K562 (cell line): ENCODE measurements around the gene LIMK1. TPM values are rescaled to one million over a fixed set of nuclear protein-coding genes. Genes with fewer than 3 reads are reported as not detected.

Experiments
- ATAC-seq: fragments of 200-7000 bp; cut with Tn5 transposase; 3 replicates; pipeline ENCODE4 v1.9.1; 2020; ENCODE audit warnings: moderate library complexity
- BruUV-seq: library from RNA; stranded (reverse); fragments of 400-500 nt; replicated peaks from 2 replicates; lab custom pipeline; 2021; lab: Mats Ljungman, UMichigan
- CTCF ChIA-PET: fragments of 300-600 bp; formaldehyde crosslinking; extraction: SDS; loops from one replicate; lab custom pipeline; 2021; ENCODE audit warnings: low intra/inter-chr PET ratio; lab: Yijun Ruan, JAX
- POLR2A ChIA-PET: fragments of 300-600, 350-650 bp; sonication (Branson Sonifier 250); formaldehyde crosslinking; extraction: SDS; loops from one replicate; lab custom pipeline; 2021; ENCODE audit warnings: antibody characterized with exemption, inconsistent platforms; lab: Yijun Ruan, JAX
- DNase-seq, 4 experiments: peaks; one replicate each; pipeline versions ENCODE4 v3.0.0 to v3.0.0-alpha.2; 2011 to 2018; ENCODE audit warnings: low spot score in 3 of 4, mixed read lengths in 3 of 4; ENCODE audit errors: extremely low read depth in 1 of 4
- FAIRE-seq: peaks from 2 replicates; lab custom pipeline; 2011; peaks lifted over from hg19 to GRCh38; lab: Jason Lieb, UNC
- H2AFZ ChIP-seq: 2 replicates; pipeline ENCODE4 v1.6.0; 2011; ENCODE audit warnings: low read depth, low read length, control low read depth, inconsistent platforms
- H3K27ac ChIP-seq: fragments of 200-600 bp; 3 replicates; pipeline ENCODE4 v1.8.0; 2011; ENCODE audit warnings: low read depth, mild to moderate bottlenecking, control low read depth, inconsistent platforms, low read length, moderate library complexity, mixed read lengths; ENCODE audit errors: extremely low read depth
- H3K27me3 ChIP-seq, 2 experiments: fragments of 300-600 bp in 1 of 2; 2 replicates in 1 of 2; 3 replicates in 1 of 2; pipeline versions ENCODE4 v1.6.0 to v1.8.0; 2011; ENCODE audit warnings: inconsistent platforms in 2 of 2, low read length in 2 of 2, mild to moderate bottlenecking in 1 of 2, mixed read lengths in 1 of 2, moderate library complexity in 1 of 2; ENCODE audit not compliant: control insufficient read depth in 2 of 2, insufficient read depth in 2 of 2
- H3K36me3 ChIP-seq: fragments of 300-600 bp; 3 replicates; pipeline ENCODE4 v1.8.0; 2011; ENCODE audit warnings: mild to moderate bottlenecking, low read length, inconsistent platforms; ENCODE audit not compliant: control insufficient read depth, insufficient read depth
- H3K4me1 ChIP-seq, 2 experiments: fragments of 200-600 bp in 1 of 2; replicated peaks in 1 of 2; 2 replicates in 1 of 2; 3 replicates in 1 of 2; pipeline versions ENCODE4 v1.5.1 to v1.8.0; 2011; ENCODE audit warnings: inconsistent platforms in 2 of 2, low read length in 2 of 2, mild to moderate bottlenecking in 1 of 2, mixed read lengths in 1 of 2, moderate library complexity in 1 of 2; ENCODE audit not compliant: control insufficient read depth in 2 of 2, insufficient read depth in 2 of 2
- H3K4me2 ChIP-seq: 2 replicates; pipeline ENCODE4 v1.6.1; 2011; ENCODE audit warnings: low read length, control low read depth, inconsistent platforms, mixed read lengths; ENCODE audit not compliant: insufficient read depth
- H3K4me3 ChIP-seq: fragments of 200-600 bp; sonication (generic), shearing (Covaris generic); 2 replicates; pipeline ENCODE4 v1.5.1; 2016; ENCODE audit warnings: control low read depth, inconsistent platforms
- H3K79me2 ChIP-seq: fragments of 200-600 bp; 3 replicates; pipeline ENCODE4 v1.8.0; 2011; ENCODE audit warnings: low read length, inconsistent platforms; ENCODE audit not compliant: control insufficient read depth, insufficient read depth
- H3K9ac ChIP-seq, 2 experiments: 2 replicates each; pipeline versions ENCODE4 v1.6.0 to v1.6.1; 2011; ENCODE audit warnings: low read depth in 2 of 2, low read length in 2 of 2, control low read depth in 1 of 2, inconsistent platforms in 1 of 2, mild to moderate bottlenecking in 1 of 2, mixed read lengths in 1 of 2; ENCODE audit not compliant: insufficient read depth in 1 of 2
- H3K9me1 ChIP-seq: one replicate; pipeline ENCODE4 v1.6.0; 2011; ENCODE audit warnings: inconsistent platforms, mild to moderate bottlenecking, low read length, moderate library complexity; ENCODE audit not compliant: control insufficient read depth, insufficient read depth
- H3K9me3 ChIP-seq: replicated peaks from 2 replicates; pipeline ENCODE4 v1.5.1; 2011; ENCODE audit warnings: low read depth, low read length, inconsistent platforms; ENCODE audit not compliant: control insufficient read depth, insufficient read depth
- H4K20me1 ChIP-seq: replicated peaks from 2 replicates; pipeline ENCODE4 v1.6.1; 2011; ENCODE audit warnings: low read length, inconsistent platforms, mixed read lengths; ENCODE audit not compliant: control insufficient read depth, insufficient read depth
- ATF3 ChIP-seq, 2 experiments: fragments of 450-650 bp in 1 of 2; sonication (generic) in 1 of 2; formaldehyde crosslinking in 1 of 2; IDR thresholded peaks in 1 of 2; conservative IDR thresholded peaks in 1 of 2; 2 replicates each; pipeline versions ENCODE4 v1.6.1 to v1.8.1; 2016 to 2023; ENCODE audit warnings: mild to moderate bottlenecking in 2 of 2, moderate library complexity in 2 of 2, inconsistent platforms in 1 of 2, missing genetic modification reagents in 1 of 2
- CC2D1A ChIP-seq: fragments of 450-650 bp; IDR thresholded peaks from 2 replicates; pipeline ENCODE4 v1.6.1; 2017; ENCODE audit warnings: mild to moderate bottlenecking
- HDAC3 ChIP-seq: fragments of 450-650 bp; IDR thresholded peaks from 2 replicates; pipeline ENCODE4 v1.6.1; 2018; ENCODE audit warnings: borderline replicate concordance, mild to moderate bottlenecking, moderate library complexity; ENCODE audit not compliant: partially characterized antibody
- HSF4 ChIP-seq: fragments of 250-450 bp; sonication (Bioruptor Pico); IDR thresholded peaks from 2 replicates; pipeline ENCODE4 v2.1.2; 2022; ENCODE audit warnings: mild to moderate bottlenecking, moderate library complexity, borderline replicate concordance
- JUN ChIP-seq, 2 experiments: sonication (generic) in 1 of 2; formaldehyde crosslinking in 1 of 2; IDR thresholded peaks; 2 replicates each; pipeline versions ENCODE4 v1.6.1 to v1.8.0; 2012 to 2022; ENCODE audit warnings: borderline replicate concordance in 2 of 2, mild to moderate bottlenecking in 2 of 2, improper control_type of control experiment in 1 of 2, low read depth in 1 of 2, low read length in 1 of 2, missing genetic modification reagents in 1 of 2
- KAT2B ChIP-seq: IDR thresholded peaks from one replicate; pipeline ENCODE4 v1.6.1; 2012; ENCODE audit warnings: low read depth, mild to moderate bottlenecking, control low read depth, inconsistent platforms, low read length, moderate library complexity
- MAFG ChIP-seq: fragments of 450-650 bp; conservative IDR thresholded peaks from 2 replicates; pipeline ENCODE4 v1.6.1; 2016; ENCODE audit warnings: missing genetic modification characterization, missing compliant biosample characterization
- MAX ChIP-seq: sonication (generic); formaldehyde crosslinking; IDR thresholded peaks from 2 replicates; pipeline ENCODE4 v1.9.0; 2022; ENCODE audit warnings: mild to moderate bottlenecking, missing genetic modification reagents
- SREBF2 ChIP-seq: sonication (generic); formaldehyde crosslinking; IDR thresholded peaks from 2 replicates; pipeline ENCODE4 v1.4.0; 2020; ENCODE audit warnings: mild to moderate bottlenecking, missing genetic modification reagents
- STAG1 ChIP-seq: sonication (generic); formaldehyde crosslinking; IDR thresholded peaks from 2 replicates; pipeline ENCODE4 v1.5.0; 2020; ENCODE audit warnings: missing genetic modification reagents, borderline replicate concordance
- TEAD1 ChIP-seq, 2 experiments: fragments of 450-650 bp in 1 of 2; sonication (generic) in 1 of 2; formaldehyde crosslinking; IDR thresholded peaks; 2 replicates each; pipeline versions ENCODE4 v1.4.0 to v1.8.0; 2020 to 2022; ENCODE audit warnings: mild to moderate bottlenecking in 2 of 2, missing genetic modification reagents in 1 of 2
- ZNF143 ChIP-seq: sonication (generic); formaldehyde crosslinking; IDR thresholded peaks from 2 replicates; pipeline ENCODE4 v1.9.0; 2022; ENCODE audit warnings: mild to moderate bottlenecking, missing genetic modification reagents
- ZNF511 ChIP-seq: sonication (generic); formaldehyde crosslinking; IDR thresholded peaks from 2 replicates; pipeline ENCODE4 v1.8.0; 2022; ENCODE audit warnings: mild to moderate bottlenecking, missing genetic modification reagents
- WGBS: fragments of 100-300 bp; shearing (Covaris generic); methylation state at CpG from one replicate; pipeline ENCODE4 v1.1.6; 2016; ENCODE audit warnings: low coverage, mixed read lengths; ENCODE audit not compliant: insufficient coverage; ENCODE audit errors: missing lambda C conversion rate; 5-methylcytosine and 5-hydroxymethylcytosine counted together
- in situ Hi-C: fragments of 300-500 bp; cut with MboI; formaldehyde crosslinking; loops from 4 replicates; pipeline ENCODE4 v1.15.0; 2018; ENCODE audit warnings: inconsistent platforms, mixed read lengths
- intact Hi-C: fragments of 100-400 bp; cut with micrococcal nuclease; formaldehyde crosslinking; loops from 2 replicates; pipeline ENCODE4 v1.14.2; 2022
- polyA plus RNA-seq, 8 experiments: library from polyadenylated mRNA; depleted of rRNA in 4 of 8; stranded (reverse) in 5 of 8; unstranded in 3 of 8; fragments of >200 nt; fragmentation: Nextera tagmentation in 2 of 8; fragmentation: Illumina TruSeq in 1 of 8; extraction: Ambion mirVana in 2 of 8; extraction: Trizol in 1 of 8; gene quantifications; 2 replicates each; pipeline versions ENCODE4 v1.2.1 to v1.2.3, GENCODE V29; 2011 to 2014; ENCODE audit warnings: inconsistent platforms in 1 of 8, missing spikeins in 1 of 8
- total RNA-seq, 7 experiments: library from RNA; depleted of rRNA in 6 of 7; stranded (reverse); fragments of >200 nt in 6 of 7; fragmentation: Illumina TruSeq in 2 of 7; extraction: Trizol in 2 of 7; gene quantifications; 2 replicates each; pipeline versions ENCODE4 v1.2.1 to v1.2.3, GENCODE V29; 2011 to 2021; ENCODE audit warnings: low replicate concordance in 1 of 7

LIMK1 gene
- total and polyA plus RNA-seq, 9 of the 15 experiments (the other 6 are each of a cell fraction or from before 2014, with no cell fraction given) = 0.14 to 30.0 (median 15.9) TPM

- in situ Hi-C loops = no loop called here
- Histone ChIP-seq H3K4me1 (peaks cover 8 to 27% of the 10 kb centered on the region in 2 experiments; a peak in 4 of 5 replicates), H4K20me1 (no peaks in the 10 kb centered on the region), H3K9me1 (no peaks in the 10 kb centered on the region), H3K27ac (peak overlapping the region; percentile 84; the same call in 2 of the 3 replicates), H3K9me3 (no peaks in the 10 kb centered on the region), H3K4me3 (peak overlapping the region; percentile 72), H3K79me2 (peaks cover 12% of the 10 kb centered on the region), H3K27me3 (no peaks in the 10 kb centered on the region)
- peak; percentile 29 for FAIRE-seq
- ChIA-PET POLR2A (interaction anchor here (1.3 to 2.0 kb wide), 2 partner anchors 8 to 12 kb away, joined by 6 to 10 read pairs; no protein-coding TSS in a partner anchor), CTCF (no interaction called here)
- no TSS peak for BruUV-seq
- peak in 1 of 4 experiments; percentile 8 for DNase-seq
- no peak for ATAC-seq
- TF ChIP-seq ZNF143 = 0 out of 2 replicates have a peak, but pooled peaks have one; percentile 40
- TF ChIP-seq ATF3 (IDR thresholded peaks at IDR 0.05) = 0 out of 2 replicates have a peak, but pooled peaks have one; percentile 42
- TF ChIP-seq ATF3 (CRISPR knock-in tag; conservative IDR thresholded peaks at IDR 0.05) = no peak
- TF ChIP-seq TEAD1 (CRISPR knock-in tag; IDR thresholded peaks at IDR 0.05) = 0 out of 4 replicates have a peak, but pooled peaks of 1 of the 2 experiments have one; percentile 2
- peak; percentile 11; the same call in 1 of the 2 replicates for TF ChIP-seq ZNF511
- no peak for TF ChIP-seq JUN (IDR thresholded peaks at IDR 0.05; ENCODE audit: borderline replicate concordance, low read depth, low read length)
- 0 out of 2 replicates have a peak, but pooled peaks have one; percentile 44 for TF ChIP-seq JUN (CRISPR knock-in tag; IDR thresholded peaks at IDR 0.05; ENCODE audit: borderline replicate concordance)
- 0 out of 2 replicates have a peak, but pooled peaks have one; percentile 67 for TF ChIP-seq SREBF2 (CRISPR knock-in tag)
- no peak for TF ChIP-seq HDAC3
- TF ChIP-seq STAG1 = no peak
- no peak for TF ChIP-seq CC2D1A
- TF ChIP-seq MAX (CRISPR knock-in tag) = 0 out of 2 replicates have a peak, but pooled peaks have one; percentile 38
- TF ChIP-seq KAT2B = no peak
- TF ChIP-seq MAFG (tag) = no peak
- TF ChIP-seq HSF4 (CRISPR knock-in tag) = no peak
- TF ChIP-seq, all 486 proteins: peak for 7
- WGBS = 71% methylated on average over 6 of the region's 6 CpGs
- Histone ChIP-seq H3K36me3 (peaks cover 31% of the 10 kb centered on the region; the same call in 2 of the 3 replicates), H2AFZ (peak overlapping the region; percentile 88), H3K4me2 (peak overlapping the region; percentile 83), H3K9ac (peak overlapping the region; percentile 74 to 92)
- intact Hi-C loops = loop anchor here (5.0 kb wide), 1 partner anchor 87 kb away; the partner anchor contains the start of gene EIF4H
These were observed 1.3 kb downstream of the LIMK1 start for GRCh38 chr7:74084722-74085578.
